Activated CD4-positive, alpha-beta T cell treated with anti-CD3 and anti-CD28 coated beads, Interleukin-2, Interleukin-6, amounts not matched to agents 100 ng/mL and 50 ng/mL, durations not matched to agents 16 hours and 8 hours (primary cell): ENCODE results near the gene KCTD8.

Experiments used
- DNase-seq: peaks from one replicate; pipeline ENCODE4 v3.0.0-alpha.2; 2020

KCTD8 gene

DNA sequence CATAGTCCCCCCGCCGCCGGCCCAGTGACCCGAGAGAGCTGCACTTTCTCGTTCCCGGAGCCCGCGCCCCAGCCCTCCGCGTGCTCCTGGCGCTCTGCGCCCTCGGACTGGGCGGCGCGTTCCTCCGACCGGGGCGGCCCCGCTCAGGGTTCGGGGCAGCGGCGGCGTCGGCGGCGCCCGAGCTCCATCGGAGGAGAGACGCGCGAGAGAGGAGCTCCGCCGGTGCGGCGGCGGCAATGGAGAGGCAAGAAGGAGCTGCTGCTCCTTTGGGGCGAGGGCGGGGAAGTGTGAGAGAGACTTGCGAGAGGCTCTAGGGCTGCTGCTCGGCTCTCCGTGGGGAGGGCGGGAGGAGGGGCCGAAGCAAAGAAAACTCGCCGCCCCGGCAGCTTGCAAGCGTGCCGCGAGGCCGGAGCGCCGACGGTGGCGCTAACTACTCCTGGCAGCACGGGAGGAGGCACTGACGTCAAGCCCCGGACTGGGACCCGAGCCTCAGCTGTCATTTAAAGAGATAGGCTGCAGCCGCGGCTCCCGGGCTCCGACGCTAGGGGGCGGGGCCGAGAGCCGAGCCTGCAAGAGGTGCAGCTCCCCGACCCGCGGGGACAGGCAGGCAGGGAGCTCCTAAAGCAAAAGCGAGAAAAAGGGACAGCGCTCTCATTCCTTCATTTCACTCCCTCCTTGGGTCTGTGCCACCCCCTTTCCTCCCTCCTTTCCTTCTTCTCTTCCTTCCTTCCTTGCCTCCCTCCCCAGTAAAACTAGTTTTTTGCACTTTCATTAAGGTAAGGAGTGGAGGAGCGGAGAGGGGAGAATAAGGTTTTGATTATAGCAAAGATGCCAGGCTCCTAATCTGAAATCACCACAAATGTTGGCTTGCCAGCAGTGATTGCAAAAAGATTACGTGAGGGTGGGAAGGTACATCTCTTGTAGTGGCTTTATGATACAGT lies at the start of gene KCTD8:
Gene KCTD8 (minus strand): TSS at position 289 of the 941 bp plus-strand sequence.
- DNase-seq = peak; percentile 89

DNA sequence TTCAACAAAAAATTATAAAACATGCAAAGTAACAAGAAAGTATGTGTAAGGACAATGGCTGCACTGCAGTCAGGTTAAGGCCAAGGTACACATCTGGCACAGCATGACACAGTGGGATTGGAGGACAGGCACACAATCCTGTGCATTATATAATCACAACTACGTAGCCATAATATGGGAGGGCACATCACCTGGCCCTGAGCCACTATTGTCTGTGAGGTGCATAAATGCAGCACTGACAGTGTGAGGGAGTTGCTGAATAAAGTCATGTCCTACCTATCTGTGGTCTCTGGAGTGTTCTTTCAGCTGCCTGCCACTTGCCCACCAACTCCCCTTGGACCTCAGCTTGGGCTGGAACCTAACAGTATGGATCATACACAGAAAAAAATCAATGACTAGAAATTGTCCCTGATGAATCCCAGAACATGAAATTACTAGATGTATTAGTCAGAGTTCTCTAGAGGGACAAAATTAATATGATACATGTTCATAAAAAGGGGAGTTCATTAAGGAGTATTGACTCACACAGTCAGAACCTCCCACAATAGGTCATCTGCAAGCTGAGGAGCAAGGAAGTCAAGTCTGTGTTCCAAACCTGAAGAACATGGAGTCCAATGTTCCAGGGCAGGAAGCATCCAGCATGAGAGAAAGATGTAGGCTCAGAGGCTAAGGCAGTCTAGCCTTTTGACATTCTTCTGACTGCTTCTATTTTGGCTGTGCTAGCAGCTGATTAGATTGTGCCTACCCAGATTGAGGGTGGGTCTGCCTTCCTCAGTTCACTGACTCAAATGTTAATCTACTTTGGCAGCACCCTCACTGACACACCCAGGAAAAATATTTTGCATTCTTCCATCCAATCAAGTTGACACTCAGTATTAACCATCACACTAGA lies 46.4 kb upstream of the KCTD8 start:
- no peak for DNase-seq

DNA sequence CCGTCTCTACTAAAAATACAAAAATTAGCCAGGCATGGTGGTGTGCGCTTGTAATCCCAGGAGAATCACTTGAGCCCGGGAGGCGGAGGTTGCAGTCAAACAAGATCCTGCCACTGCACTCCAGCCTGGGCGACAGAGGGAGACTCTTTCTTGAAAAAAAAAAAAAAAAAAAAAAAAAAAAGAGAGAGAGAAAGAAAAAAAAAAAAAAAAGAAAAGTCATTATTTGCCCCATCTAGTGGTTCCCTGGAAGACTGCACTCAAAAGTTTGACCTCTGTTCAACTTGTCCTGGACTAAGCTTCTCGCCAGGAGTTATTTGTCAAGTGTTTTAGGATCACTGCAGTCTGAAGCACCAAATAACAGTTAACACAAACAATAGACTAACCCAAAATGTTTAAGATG lies 45.3 kb upstream of the KCTD8 start:
- no peak for DNase-seq

DNA sequence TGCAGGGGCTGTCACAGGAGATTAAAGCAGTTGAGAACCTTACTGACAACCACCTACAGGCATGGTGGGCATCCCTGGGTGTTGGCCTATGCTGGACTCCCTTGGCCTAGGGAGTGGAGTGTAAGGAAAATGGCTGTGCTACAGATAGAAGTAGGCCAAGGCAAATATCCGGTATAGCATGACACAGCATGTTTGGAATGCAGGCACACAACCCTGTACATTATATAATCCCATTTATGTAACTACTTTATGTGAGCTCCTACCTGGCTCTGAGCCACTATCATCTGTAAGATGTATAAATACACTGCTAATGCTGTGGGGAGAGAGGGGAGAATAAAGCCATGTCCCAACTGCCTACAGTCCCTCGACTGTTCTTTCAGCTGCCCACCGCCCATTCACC lies 38.7 kb upstream of the KCTD8 start:
- no peak for DNase-seq

DNA sequence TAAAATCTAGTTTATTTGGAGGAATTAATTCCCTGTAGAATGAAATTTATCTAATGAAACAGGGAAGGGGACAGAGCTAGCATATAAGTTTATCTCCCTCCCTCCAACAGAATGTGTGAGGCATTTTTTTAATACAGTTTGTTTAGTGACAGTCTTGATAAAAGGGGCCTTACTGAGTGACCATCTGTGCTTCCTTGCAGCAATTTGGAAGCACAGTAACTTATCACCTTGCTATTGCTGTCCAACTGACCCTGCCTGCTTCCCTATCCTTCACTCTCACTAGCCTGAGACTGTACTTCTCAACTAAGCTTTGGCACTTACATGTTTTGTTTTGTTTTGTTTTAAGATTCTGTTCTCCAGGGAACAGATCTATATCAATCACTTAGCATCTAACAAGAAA lies 31.1 kb upstream of the KCTD8 start:
- no peak for DNase-seq

DNA sequence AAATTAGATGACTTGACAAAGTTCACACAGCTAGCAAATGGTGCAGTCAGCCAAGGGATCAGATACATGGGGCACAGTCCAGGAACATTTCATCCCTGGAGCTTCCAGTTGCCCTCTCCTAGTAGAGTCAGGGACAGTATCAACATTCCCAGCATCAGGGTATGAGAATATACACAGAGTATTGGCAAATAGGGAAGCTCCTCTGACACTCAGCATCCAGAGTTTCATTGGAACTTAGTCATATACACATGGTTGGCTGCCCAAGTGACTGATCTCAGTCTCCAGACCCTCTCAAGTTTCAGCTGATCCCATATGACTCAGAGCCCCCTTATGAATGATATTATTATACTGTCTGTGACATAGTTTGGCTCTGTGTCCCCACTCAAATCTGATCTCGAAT lies 13.7 kb upstream of the KCTD8 start:
- no peak for DNase-seq

DNA sequence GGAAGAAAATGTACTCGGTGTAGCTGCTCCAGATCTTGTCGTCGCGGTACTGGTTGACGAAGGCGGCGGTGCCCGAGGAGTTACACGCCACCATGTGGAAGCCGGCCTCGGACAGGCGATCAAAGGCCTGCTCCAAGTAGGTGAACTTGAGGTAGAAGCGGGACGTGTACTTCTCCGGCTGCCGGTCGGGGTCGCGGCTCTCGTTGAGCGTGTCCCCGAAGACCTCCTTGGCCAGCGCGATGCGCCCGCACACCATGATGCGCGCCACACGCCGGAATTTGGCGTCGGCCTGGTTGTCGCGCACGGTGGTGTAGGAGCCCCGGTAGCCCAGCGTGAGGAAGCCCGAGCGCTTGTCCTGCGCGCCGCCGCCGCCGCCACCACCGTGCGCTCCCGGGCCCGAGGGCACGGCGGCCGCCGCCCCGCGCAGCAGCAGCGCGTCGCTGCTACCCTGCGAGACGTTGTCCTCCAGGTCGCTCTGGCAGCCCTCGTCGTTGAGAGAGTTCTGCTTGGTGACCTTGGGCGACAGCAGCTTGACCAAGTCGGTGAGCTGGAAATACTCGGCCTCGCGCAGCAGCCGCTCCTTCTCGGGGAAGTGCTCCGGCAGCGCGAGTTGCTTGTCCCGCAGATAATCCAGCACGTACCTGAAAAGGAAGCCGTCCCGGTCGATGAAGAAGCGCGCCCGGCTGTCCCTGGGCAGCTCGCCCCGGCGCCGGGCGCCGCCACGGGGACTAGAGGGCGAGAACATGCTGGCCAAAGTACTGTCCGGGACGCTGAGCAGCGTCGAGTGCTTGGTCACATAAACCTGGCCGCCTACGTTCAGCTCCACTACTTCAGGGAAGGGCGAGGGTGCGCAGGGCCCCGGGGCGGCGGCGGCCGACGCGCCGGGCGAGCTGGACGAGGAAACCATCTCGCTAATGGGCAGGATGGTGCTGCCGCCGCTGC lies 775 bp downstream of the KCTD8 start:
- DNase-seq = no peak

DNA sequence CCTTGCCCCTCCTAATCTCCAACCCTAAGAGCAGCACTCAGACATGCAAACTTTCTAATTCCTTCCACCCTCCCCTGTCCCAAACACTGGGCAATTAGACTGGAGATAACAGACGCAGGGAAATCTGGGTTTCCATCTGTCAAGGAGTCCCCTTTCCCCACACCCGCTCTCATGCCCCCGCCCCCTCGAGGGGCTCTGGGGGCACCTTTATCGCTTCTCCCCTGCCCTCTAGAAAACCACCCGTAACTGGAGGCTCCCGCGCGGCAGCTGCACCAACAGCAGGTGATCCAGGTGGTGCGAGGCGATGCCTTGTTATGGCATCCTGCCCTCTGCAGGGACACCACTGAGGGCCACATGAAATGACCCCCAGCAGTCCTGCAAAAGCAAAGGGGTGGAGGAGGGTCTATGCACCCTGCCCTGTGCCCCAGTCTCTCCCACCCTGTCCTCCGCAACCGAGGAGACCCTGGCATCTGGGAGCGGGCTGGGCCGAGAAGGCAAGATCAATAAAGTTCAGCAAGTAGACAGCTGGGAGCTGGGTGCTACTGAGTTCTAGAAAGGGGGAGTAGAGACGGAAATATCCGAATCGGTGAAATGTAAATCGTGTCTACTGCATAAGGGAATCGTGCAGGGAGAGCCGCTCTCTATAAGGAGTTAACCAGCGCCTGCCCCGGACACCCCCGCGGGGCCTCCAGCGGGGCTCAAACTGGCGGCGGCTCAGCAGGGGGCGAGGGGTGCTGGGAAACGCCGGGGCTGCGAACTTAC lies 1.6 kb downstream of the KCTD8 start:
- DNase-seq = no peak

DNA sequence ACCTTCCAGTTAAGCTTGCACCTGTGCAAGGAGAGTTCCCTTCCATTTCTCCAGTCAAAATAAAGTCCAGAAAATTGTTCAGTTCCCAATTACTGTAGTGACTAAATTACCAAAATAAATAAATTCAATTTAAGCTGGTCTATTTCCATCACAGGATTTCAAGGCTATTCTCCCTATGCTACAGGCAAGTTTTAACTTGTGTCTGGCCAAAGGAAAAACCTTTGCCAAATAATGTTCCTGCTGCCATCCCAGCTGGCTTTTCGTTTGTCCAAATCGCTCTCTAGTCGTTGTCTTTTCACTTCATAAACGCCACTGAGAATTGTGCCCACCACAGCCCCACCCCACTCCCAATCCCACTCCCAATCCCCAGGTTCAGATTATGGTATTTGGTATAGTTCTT lies 2.4 kb downstream of the KCTD8 start:
- DNase-seq = no peak

DNA sequence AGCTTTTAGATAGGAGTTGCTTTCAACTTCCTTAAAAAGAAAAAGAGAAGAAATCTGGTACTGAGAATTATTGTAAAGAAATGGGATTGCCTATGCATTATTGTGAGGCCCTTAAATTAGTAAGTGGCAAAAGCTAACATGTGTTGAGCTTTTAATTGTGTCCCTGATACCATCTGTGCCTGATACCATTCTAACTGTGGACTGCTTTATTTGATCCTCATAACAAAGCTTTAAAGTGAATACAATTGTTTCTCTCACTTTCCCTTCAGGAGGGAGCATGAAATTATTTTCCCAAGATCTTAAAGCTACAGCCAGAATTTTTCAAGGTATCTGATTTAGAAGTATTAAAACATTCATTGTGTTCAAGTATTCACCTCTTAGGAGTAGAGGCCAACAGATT lies 9.9 kb downstream of the KCTD8 start:
- no peak for DNase-seq

DNA sequence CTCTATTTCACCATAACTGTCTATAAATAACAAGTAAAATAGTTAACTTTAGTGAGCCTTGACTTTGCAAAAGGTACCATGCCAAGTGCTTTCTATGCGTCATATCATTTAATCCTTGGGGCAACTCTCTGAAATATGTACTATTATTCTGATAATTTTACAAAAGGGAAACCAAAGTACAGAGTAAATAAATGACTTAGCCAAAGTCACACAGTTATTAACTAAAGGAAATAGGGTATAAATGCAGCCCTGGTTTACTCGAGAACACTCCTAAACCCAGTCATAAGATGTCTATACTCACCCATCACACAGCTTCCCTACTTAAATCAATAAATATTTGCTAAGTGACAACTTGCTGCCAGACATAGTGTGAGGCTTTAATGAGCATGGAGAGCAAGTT lies 14.4 kb downstream of the KCTD8 start:
- no peak for DNase-seq

DNA sequence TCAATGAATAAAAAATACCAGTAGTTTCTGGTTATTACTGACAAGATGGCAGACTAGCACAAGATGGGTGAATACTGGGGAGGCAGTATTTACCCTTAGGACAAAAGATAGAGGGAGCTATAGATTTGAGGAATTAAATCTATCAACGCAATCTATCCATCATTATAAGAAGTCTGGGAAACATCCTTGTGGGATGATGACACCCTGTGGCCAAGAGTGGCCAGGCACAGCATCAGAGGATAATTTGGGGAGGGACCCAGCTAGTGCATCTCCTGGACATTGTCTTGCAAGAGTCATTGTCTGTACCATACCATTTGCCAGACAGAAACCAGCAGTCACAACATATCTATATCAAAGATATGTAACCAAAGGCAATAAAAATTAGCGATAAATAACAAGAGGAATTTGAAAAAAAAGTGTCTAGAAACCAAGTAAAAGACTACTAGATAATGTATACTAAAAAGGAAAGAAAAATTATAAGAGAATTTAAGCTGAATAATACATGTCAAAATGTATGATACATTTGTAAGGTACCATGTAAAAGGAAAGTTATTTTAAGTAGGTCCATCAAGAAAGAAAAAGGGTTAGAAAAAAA lies 22.9 kb downstream of the KCTD8 start:
- DNase-seq = no peak

DNA sequence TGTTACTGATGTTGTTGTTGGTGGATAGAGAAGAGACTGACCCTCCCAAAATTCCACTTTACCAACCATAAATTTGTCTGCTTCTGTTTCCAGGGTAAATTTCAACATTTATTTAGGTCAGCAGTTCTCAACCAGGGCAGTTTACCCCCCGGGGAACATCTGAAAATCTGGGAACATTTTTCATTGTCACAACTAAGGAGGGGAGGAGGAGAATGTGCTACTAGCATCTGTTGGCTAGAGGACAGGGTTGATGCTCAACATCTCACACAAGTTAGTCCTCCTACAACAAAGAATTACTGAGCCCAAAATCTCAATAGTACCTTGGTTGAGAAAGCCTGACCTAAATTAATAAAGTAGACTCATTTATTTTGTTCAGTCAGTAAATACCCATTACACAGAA lies 25.7 kb downstream of the KCTD8 start:
- no peak for DNase-seq

DNA sequence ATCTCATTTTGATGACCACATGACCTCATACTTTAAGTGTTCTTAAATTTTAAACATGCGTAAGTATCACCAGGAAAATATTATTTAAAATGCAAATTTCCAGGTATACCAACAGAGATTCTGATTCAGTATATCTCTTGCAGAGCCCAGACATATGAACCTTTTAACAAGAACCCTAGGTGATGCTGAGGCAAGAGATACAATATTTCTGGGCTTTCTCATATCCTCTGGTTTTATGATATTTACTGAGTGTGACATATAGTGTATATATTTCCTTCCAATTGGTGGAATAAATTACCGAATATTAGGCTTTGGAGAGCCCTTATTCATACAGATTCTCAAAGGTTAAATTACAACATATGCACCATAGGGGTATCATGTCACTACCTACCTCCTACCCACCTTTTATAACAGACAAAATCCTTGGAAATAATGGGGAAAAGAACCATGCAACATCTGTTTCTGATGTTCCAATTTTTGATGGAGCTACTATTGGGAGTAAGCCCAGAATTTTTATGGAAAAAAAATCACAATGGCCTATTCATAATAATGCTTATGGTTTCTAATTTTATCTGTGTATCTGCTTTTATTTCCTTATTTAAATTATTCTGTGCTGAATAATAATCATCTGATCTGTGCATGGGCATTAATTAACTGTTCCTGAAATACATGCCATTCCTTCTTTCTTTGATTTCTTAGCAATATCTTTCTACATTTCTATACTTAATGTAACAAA lies 27.1 kb downstream of the KCTD8 start:
- no peak for DNase-seq

DNA sequence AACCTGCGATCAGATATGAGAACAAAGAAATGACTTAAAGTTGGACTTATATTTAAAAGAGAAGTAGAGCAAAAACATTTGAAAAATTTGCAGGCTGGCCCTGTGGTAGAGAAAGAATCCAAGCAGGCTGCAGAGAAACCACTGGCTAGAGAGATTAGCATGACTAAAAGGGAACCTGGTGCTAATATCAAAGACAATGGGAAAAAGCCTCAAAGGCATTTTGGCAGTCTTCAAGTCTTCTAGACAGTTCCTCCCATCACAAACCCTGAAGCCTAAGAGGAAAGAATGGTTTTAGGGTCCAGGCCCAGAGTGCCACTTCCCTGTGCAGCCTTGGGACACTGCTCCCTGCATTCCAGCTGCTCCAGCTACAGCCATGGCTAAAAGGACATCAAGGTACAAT lies 33.4 kb downstream of the KCTD8 start:
- DNase-seq = no peak

DNA sequence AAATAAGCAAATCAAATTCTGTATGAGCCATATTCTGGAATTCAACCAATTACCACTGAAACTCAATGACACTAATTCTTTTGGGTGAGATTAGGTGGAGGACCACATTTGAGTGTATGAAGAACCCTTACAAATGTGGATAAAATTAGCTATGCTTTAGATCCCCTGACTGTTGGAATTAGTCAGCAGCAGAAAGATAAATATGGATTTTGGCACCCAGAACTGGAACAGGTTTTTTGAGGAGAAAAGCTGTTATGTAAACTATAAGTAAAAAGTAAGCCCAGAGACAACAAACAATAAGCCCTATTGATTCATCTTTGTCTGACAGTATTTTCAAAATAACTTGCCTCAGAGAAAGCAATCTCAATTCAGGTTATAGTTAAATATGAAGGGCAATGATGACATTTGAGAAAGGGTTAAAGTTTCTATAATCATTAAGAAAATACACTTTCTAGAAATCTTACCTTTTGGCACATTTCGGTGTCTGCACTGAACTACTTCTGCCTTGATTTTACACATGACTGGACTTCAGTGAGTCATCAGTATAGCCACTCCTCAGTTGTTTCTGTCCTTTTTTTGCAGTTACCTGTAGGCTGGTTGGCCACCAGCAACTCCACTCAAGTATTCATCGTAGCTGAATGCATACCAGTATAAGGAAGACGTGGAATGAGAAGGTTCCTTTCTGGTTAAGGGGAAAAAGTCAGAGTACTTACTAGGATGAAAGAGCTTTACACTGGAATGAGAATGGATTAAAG lies 80.0 kb downstream of the KCTD8 start:
- DNase-seq = no peak

DNA sequence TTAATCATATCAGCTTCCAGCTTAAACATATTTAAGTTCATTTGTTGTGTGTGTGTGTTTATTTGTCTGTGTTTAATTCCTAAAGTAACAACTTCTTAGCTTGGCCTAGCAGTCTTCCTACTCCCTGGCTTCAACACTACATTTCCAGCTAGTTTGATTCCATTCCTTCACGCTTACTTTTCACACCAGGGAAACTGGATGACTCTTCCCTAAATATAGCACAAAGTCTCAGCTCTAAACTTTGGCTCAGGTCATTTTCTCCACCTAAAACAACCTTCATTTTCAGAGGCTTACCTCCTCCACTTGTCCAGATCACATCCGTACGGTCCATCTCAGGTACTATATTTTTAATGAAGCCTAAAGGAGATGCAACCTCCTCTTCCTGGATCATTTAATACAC lies 94.4 kb downstream of the KCTD8 start:
- DNase-seq = no peak

DNA sequence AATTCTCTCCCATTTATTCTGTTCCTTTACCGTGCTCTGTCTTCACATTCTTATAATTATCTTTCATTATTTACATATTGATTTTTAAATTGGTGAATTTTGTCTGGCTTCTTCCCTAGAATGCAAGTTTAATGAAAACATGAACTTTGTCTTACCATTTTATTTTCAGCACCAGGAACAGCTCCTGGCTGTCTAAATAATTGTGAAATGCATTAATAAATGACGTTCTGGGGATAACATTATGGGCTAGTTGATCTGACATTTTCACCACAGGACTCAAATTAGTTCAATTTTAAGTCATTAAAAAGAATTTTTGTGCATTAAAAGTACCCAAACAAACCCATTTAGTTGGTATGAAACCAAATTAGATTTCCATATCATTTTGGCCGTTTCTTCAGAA lies 97.5 kb downstream of the KCTD8 start:
- DNase-seq = no peak

DNA sequence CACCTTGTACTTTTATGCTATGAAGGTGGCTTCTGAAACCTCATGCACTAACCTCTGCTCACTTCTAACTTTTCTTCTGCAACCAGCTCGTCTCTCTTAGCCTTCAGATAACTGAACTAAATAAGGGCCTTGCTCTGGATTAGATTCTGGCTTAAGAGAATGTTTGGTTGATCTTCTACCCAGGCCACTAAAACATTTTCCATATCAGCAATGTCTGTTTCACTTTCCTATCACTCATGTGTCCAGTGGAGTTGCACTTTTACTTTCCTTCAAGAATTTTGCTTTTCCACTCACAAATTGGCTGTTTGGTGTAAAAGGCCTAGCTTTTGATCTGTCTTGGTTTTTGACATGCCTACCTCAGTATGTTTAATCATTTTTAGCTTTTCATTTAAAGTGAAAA lies 105.8 kb downstream of the KCTD8 start:
- no peak for DNase-seq

DNA sequence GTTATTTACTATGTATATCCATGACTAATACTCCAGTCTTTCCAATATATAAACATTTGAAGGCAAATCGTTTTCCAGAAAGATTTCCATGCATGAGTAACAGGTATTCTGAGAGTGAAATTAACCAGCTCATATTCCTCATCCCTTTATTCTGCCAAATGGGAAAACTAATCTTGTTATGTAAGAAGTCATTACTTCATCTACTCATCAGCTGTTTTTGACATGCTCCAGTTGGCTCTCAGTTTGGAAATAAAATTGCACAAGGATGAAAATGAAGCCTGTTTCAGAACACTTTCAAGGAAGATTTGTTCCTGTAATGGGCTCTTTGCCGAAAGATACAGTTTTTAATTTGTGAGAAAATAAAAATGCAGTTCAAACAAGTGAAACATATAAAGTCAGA lies 121.9 kb downstream of the KCTD8 start:
- no peak for DNase-seq
